Fibroblast of skin of scalp (primary cell): ENCODE results near the gene ELMO3.

Source experiments
- DNase-seq: peaks from one replicate; pipeline ENCODE4 v3.0.0-alpha.2; 2013

Gene ELMO3

DNA sequence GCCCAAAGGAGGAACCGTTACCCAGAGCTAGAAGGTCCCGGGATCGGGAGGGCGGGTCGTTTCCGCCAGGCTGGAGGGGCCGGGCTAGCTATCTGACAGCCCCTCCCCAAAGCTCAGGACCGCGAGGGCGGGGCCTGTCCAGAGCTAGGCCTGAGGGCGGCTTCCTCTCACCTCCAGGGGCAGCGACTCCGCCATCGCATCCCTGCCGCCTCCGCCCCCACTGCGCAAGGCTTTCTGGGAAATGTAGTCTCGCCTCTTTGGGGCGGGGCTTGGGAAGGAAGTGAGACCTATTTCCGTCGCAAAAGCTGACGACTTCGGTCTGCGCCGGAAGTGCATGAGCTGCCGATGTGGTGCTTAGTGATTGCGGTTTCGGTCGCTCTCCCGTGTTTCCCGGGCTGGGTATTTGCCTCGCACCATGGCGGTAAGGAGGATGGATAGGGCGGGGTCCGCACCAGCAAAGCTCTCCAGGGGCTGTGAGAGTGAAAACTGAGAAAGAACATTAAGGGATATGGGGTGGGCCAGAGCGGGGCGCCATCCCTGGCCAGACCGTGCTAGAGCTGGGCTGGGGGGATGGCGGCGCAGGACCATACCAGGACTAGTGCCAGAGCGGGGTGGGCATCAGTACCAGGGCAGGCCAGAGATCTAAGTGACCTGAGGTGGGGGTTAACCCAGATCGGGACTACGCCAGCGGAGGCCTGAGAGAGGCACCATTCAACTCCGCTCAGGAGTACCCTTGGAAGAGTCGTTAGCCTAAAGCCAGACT, 28.1 kb downstream of the ELMO3 start, which contains the start of gene TMEM208:
Gene TMEM208, plus strand, starts transcription at position 327 of the 763 bp plus-strand sequence. Its CDS starts 89 bp downstream, at position 416.
- peak; percentile 99 for DNase-seq

DNA sequence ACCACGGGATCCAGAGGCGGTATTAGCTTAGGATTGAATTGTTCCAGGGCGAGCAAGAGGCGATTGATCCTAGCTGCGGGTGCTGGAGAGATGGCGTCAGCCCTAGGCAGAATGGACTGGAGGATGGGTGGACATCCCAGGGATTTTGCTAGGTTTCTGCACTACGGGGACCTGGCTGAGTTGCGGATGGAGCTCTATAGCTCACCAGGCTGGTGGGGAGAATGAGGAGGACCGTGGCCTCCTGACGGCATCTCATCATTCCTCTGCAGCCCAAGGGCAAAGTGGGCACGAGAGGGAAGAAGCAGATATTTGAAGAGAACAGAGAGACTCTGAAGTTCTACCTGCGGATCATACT, 28.6 kb downstream of the ELMO3 start:
- no peak for DNase-seq

DNA sequence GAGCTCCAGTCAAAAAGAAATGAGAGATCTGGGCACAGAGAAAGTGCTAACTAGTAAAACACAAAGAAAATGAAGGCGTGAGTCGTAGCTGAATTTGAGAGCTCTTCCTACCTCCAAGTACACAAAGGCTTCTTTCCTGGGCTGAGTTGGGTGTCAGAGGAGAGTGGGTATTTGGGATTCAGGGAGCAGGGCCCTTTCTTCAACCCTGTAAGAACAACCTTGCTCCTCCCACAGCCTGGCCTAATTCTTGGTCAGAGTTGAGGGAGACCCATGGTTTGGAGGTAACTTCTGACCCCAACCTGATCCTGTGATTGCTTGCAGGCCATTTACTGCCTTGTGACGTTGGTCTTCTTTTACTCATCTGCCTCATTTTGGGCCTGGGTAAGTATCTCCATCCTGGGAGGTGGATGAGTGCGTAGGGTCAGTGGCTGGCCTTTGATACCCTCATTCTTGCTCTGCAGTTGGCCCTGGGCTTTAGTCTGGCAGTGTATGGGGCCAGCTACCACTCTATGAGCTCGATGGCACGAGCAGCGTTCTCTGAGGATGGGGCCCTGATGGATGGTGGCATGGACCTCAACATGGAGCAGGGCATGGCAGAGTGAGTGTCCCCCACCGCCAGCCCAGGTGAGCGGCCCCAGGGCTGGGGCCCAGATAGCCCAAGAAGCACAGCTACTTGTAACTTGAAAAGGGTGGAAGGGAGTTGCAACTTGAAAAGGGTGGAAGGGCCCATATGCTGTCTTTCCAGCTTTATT, 29.3 kb downstream of the ELMO3 start:
- no peak for DNase-seq

DNA sequence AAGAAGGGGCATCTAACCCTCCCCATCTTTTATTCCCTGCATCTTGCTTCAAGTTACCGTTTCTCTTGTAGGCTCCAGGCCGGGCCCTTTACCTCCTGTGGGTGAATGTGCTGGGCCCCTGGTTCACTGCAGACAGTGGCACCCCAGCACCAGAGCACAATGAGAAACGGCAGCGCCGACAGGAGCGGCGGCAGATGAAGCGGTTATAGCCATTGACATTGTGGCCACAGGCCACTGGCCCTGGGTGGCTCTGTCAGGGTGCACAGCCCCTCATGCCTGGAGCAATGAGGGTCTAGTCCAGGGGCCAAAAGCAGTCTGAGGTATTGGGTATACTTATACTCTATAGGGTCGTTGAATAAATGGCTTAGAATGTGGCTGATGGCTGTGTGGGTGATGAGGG, 30.0 kb downstream of the ELMO3 start:
- no peak for DNase-seq

DNA sequence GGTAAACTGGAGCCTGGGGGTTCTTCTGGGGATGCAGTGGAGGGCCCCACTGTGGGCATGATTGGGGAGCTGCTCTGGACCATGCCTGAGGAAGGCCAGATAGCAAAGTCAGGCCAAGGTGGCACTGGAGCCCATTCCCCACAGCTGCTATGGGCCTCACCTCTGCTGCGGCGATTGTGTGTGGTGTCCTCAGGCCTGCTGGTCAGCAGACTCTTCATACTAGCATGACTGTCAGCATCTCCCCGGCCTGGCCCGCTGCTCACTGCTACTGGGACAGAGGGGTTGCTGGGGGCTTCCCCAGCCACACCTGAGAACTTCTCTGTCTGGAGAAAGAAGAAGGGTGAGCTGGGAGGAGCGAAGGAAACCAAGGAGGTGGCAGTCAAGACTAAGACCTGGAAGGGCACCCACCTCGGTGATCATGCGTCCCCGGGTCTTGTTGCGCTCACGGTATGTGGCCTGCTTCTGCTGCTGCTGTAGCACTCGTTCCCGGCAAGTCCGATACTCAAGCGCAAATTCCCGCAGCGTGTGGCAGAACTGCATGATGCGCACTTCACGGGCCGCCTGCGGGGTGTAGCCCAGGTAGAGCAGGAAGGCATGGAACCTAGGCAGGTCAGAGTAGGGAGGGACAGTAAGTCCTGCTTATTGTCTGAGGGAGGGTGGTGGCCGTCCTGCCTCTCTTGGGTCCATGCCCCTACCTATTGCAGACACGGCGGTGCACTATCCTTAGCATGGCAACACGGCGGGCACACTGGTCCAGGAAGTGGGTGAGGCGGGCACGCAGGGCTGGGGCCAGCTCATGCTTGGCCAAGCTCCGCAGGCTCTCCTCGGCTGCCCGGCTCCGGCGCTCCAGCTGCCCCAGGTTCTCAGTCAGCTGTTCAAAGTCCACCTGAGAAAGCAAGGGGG, 31.2 kb downstream of the ELMO3 start:
- DNase-seq = no peak

DNA sequence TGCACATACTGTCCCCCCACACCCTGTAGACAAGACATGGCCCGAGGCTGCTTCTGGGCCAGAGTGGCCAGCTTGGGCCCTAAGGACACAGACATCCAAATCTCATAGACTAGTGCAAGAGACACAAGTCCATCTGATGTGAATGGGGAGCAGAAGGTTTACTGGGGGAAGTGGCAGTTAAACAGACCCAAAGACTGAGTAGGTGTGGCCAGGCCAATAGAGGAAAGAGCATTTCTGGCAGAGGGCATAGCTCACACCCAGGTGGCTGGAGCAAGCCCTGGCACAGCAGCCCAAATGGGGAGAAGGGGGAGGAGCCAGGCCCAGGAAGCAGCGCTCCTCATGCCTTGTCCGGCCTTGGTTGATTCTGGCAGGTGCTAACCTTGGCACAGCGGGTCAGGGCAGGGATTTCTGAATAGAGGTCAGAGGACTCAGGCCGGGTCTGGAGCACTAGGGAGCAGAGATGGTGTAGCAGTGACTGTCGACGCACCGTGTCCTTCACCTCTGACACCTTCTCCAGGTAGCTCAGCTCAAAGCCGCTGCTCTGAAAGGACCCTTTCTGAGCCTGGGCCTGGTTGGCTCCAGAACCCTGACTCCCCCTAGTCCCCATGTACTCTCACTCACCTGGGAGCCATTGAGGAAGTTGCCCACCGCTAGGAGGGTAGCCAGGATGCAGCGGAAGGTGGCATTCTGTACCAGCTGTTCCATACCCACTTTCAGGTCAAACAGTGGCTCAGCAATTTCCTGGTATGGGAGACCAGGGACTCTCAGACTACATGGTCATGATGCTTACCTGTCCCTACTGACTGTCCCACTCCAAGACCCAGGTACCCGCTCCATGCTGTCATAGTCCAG, 32.1 kb downstream of the ELMO3 start:
- no peak for DNase-seq

DNA sequence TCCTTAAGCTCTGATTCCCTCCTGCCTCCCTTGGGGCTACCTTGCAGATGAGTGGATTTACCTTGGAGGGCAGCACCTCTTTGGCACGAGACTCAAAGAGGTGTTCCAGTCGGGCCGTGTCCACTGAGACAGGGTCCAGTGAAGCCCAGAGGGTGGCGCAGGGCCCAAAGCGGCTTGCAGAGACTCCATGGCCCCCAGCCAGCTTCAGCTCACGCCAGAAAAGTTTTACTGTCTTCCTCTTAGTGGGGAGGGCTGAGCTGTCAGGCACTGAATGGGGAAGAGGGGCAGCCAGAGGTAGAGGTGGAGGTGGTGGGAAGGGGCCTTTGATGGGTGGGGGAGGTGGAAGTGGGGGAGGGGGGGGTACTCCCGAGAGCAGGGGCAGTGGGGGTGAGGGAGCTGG, 34.7 kb downstream of the ELMO3 start:
- no peak for DNase-seq

DNA sequence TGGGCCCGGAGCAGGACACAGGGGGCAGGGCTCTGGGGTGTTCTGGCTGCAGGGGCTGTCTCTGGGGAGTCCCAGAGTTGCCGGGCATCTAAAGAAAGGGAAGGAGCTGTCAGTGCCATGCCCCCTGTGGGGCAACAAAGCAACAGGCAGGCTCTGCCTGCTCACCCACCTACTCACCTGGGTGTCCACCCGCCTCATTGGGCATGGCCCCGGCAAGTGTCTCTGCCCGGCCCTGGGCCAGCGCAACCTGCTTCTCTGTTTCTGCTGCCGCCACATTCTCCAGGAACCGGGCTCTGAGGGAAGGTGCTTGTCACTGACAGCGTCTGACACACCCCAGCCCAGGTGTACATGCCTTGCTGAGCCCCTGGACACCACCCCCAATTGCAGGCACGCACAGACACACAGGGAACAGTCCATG, 35.3 kb downstream of the ELMO3 start:
- DNase-seq = no peak

DNA sequence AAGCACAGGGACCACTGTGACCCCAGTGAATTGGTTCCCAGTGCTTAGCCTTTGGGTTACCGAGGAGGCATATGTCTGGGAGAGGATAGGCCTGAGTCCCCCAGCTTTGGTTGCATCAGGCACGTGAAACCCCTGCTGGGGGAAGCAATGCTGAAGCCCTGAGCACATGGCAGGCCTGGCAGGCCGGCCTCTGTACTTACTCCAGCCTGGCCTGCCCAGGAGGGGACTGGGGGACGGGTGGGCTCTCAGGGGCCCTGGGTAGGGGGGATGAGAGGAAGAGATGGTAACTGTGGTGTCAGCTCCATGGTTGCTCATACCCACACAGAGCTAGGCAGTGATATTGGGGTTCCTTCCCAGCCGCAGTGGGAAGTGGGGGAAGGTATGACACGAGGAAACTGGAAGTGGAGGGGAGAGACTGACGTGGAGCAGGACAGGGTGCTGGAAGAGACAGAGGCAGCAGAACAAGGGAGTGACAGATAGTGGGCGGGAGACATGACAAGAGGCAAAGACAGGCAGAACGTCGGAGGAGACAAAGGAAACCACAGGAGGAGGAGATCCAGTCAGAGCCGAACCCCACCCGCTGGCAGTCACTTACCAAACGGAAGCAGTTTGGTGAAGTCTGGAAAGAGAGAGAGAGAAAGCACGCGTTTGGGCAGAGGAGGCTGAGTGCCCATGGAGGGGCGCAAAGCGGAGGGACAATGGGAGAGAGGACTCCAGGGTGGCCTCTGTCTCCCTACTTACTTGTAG, 37.1 kb downstream of the ELMO3 start:
- DNase-seq = no peak

DNA sequence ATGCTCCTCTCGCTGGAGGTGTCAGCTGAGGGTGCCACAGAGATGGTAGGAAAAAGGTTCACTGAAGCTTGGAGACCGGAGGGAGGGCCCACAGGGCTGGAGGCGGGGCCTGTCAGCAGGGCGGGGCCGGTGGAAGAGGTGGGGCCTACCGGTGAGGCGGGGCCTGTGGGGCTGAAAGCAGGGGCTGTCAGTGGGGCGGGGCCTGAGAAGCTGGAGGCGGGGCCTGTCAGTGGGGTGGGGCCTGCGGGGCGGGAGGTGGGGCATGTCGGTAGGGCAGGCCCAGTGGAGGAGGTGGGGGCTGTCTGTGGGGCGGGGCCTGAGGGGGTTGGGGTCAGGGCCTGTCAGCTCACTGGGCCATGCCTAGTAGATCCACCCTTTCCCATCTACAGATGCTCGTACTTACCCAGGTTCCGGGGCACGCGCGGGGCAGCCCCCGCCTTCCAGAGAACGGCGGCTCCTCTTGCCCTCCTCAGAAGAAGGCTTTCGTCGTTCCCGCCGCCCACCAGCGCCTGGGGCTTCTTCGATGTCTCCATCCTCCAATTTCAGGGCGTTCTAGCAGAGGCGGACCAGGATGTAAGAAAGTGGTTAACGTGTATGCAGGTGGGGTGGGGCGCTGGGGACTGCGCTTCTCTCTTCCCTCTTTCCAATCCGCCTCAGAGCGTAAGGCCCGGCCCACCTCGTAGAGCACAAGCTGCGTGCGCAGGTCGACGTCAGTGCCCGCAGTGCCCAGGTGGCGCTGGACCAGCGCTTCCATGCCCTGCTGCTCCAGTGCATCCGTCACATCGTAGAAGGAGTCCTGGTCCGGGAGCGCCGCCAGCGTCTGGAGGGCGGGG, 37.8 kb downstream of the ELMO3 start:
- DNase-seq = peak; percentile 66

DNA sequence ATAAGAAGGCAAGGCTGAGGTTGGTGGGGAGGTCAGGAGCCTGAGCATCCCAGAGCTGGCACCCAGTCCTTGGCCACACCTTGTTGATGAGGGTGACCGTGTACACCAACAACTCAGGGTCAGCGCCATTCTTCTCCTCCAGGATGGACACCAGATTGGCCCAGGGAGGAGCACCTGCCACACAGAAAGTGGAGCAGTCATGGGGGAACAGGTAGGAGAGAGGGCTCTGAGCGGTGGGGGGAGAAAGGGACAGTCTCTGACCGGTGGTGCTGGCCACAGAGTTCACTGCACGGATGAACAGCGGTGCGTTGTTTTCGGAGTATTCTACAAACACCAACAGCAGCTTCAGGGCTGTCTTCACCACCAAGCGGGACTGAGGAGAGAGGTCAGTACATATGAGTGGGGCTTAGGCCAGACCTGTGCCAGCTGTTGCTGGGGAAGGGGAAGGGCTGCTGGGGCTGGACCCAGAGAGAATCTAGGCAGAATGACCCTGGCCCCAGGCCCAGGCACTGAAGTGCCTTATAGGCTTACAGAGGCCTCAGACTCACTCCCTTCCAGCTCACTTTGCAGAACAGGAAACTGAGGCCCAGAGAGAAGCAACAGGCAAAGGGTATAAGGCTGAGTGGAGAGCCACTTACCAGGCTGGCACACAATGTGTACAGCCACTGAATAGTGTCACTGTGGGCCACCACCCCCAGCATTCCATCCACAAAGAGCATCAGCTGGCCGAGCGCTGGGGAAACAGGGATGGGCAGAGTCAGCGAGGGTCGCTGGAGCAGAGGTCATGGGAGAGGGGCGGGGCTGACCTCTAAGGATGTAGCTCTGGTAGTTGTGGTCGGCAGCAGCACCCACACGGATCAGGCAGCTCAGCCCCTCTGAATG, 38.7 kb downstream of the ELMO3 start:
- DNase-seq = no peak

DNA sequence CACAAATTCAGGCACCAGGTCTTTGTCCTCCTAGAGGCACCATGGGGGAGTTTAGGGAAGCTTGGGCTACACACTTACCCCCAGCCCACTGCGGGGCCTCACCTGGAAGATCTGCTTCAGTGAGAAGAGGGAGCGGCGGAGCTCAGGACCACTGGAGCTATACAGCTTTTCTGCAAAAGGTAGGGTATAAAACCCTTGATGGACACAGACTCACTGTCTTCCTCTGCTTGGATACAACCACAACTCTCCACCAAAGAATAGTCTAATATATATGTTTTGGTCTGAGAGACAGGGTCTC, 39.3 kb downstream of the ELMO3 start:
- no peak for DNase-seq

DNA sequence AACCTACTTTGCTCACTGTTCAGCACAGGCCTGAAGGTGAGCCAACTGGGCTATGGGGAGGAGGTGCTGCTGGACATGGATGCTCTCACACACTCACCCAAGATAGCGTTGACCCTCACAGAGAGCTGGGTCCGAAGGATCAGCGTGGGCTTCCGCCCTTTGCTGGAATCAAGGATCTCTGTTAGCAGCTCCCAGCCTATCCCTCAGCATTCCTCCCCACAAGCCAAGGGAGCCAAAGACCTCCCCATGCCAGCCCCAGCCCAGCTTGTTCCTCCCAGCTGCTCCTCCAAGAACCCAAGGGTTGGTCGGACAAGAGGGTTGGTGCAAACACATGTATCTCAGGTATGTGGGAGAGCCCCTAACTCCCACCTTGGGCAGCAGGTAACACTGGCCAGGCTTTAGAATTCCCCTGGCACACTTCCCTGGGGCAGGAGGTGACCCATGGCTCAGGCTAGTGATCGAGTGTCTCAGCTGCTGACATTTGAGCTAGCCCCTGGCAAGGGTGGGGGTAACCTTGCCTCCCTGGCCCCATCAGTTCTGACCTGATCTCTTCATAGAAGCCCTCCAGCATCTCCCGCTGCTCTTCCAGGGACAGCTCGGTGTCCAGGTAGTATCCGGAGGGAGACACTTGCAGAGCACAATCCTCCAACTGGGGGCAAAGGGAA, 40.0 kb downstream of the ELMO3 start:
- DNase-seq = no peak

DNA sequence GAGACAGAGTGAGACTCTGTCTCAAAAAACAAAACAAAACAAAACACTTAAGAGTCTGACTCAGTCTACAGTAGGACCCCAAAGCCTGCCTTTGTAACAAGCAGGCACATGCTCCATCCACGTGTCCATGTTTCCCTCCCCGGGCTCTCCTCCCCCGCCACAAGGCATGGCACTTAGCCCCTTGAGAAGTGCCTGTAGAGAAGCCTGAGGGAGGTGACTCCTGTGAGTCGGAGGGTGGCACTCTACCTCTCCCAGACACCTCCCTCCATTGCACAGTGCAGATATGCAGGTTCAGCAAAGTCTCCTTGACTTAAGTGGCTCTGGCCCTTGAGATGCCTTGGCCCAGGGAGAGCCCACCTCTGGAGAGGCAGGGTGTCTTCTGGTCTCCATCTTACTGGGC, 41.6 kb downstream of the ELMO3 start:
- peak; percentile 75 for DNase-seq

DNA sequence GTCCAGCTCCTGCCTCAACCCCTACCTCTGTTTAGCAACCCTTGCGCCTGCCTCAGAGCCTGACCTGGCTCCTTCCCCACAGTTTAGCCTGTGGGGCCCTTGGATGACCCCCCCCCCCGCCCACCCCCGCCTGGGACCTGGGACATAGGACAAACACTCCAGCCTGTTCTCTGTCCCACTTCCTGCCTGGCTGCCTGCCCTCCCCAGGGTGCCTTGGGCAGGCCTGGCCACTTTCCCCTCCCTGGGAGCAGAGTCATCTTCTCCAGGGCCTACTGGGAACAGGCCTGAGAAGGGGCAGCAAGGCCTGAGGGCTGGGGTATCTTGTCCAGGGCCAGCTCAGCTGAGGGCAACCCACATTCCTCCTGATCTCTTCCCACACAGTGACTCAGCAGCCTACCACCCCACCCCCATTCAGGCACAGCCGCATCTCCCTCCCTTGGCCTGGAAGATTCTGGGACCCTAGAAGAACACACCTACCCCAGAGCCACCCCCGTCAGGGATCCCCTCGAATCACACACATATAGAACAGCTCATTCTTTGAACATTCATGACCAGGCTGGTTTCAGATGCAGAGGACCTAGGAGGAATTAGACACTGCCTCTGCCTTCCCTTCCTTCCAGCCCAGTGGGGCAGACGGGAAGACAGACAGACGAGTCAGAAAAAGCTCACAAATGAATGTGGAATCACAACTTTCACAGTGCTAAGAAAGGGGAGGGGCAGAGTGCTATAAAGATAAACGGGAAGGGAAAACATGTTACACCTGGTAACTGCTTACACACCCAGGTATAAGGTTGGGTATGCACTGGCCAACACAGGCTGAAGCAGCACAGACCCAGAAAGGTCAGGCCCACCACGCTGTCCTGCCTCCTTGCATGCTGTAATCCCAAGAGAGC, 42.3 kb downstream of the ELMO3 start:
- DNase-seq = peak; percentile 92

DNA sequence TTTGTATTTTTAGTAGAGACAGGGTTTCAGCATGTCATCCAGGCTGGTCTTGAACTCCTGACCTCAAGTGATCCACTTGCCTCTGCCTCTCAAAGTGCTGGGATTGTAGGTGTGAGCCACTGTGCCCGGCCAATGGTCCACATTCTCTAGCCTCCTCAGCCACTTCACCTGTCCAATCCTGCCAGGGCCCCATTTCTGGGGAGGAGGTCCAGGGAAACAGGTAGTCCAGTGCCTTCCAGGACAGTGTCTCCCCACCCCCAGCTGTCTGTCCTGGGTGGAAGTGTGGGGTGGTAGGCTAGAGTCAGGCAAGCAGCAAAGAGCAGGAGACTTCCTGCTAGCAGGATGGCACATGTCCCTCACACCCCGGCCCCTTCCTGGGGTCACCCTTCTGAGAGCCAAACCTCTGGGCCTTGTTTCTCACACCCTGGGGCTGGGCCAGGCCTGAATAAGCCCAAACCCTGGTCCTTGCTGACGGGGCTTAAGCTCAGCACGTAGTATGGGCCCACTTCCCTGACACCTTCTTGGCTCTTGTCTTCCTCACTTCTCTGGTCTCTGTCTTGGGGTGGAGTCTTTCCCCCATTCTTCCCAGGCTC, 43.3 kb downstream of the ELMO3 start:
- no peak for DNase-seq

DNA sequence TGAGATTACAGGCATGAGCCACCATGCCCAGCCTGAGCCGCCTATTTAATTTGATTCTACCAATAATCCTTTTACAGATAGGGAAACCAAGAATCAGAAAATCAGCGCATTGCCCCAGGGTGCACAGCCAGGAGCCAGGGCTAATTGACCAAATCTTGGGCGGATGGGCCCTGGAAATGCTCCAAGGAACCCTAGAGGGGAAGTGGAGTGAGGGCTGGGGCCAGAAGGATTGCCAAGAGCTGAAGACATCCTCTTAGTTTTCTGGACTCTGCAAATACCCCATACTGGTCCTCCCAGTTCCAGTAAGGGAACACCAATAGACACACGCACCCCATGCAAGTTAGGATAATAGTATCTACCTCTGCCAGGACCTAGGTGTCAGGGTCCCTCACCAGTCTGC, 44.5 kb downstream of the ELMO3 start:
- no peak for DNase-seq
